Astrocyte (in vitro differentiated cells and primary cell): Measurements from ENCODE around the gene RAPGEF3.

Source experiments
- EZH2 ChIP-seq: IDR thresholded peaks from 2 replicates; pipeline ENCODE4 v1.6.1; 2012; ENCODE audit warnings: mild to moderate bottlenecking, low read length, inconsistent platforms; ENCODE audit not compliant: insufficient read depth
- TF ChIP-seq, protein P1 (sequence below): IDR thresholded peaks from 2 replicates; pipeline ENCODE4 v1.5.1; 2011; ENCODE audit warnings: low read depth, mild to moderate bottlenecking, inconsistent platforms, low read length, moderate library complexity; ENCODE audit not compliant: insufficient read depth

DNA sequence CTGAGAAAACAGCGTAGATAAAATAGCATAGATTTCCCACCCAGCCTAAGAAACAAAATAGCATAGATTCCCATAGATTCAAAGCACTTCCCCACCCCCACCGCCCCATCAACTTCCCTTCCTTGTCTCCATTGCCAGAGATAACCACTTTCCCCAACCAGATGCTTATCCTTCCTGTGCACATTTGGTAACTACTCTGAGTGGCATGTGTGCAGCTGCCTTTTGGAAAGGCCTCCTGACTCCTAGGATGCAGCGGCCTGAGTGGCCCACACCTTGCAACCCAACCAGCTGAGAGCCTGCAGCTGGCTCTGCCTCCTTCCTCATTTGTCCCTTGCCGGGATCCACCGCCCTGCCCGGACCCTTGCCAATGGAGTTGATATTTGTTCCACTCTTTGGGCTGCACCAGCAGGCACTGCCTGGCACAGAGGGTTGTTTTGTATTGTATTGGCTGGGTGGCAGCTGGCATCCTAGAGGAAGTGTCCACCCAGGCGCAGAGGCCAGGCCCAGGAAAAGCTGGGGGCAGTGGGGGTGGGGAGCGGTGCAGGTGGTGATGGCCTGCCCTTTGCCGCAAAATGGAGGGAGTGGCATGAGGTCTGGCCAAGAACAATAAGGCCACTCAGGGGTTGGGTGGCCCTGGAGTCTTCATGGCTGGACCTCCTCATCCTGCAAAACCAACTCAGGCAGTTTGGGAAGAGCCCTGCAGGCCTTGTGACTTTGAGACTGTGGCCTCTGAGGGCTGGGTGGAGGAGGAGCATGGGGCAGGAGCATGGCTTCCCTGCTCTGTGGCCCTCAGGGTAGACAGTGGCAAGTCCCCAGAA lies 19.3 kb upstream of the RAPGEF3 start:
- TF ChIP-seq, protein P1, sequence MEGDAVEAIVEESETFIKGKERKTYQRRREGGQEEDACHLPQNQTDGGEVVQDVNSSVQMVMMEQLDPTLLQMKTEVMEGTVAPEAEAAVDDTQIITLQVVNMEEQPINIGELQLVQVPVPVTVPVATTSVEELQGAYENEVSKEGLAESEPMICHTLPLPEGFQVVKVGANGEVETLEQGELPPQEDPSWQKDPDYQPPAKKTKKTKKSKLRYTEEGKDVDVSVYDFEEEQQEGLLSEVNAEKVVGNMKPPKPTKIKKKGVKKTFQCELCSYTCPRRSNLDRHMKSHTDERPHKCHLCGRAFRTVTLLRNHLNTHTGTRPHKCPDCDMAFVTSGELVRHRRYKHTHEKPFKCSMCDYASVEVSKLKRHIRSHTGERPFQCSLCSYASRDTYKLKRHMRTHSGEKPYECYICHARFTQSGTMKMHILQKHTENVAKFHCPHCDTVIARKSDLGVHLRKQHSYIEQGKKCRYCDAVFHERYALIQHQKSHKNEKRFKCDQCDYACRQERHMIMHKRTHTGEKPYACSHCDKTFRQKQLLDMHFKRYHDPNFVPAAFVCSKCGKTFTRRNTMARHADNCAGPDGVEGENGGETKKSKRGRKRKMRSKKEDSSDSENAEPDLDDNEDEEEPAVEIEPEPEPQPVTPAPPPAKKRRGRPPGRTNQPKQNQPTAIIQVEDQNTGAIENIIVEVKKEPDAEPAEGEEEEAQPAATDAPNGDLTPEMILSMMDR = no peak
- TF ChIP-seq EZH2 = no peak
